OCI-LY1 (cell line): Measurements from ENCODE around the gene ARAF.

Source experiments
- CTCF ChIP-seq: fragments of 200-600 bp; sonication (generic), shearing (Covaris generic); IDR thresholded peaks from 2 replicates; pipeline ENCODE4 v1.5.1; 2017; ENCODE audit warnings: mild to moderate bottlenecking, antibody characterized with exemption, low read length, moderate library complexity, mixed read lengths
- EZH2 ChIP-seq: fragments of 200-600 bp; sonication (generic), shearing (Covaris generic); IDR thresholded peaks from 2 replicates; pipeline ENCODE4 v1.8.0; 2017; ENCODE audit warnings: borderline replicate concordance, mixed run types, mild to moderate bottlenecking, antibody characterized with exemption, low read length, moderate library complexity, mixed read lengths

GRCh38 chrX:47611489-47611888, 50.5 kb downstream of the ARAF start:
- TF ChIP-seq CTCF: no peak
- no peak for TF ChIP-seq EZH2
